Measurements from ENCODE around the gene HIGD1A.
"Not testable (repeated sequence)": the region's sequence is repeated elsewhere in the genome, so short reads cannot be mapped to it uniquely, and the experiment has no call there.

The HIGD1A gene

GRCh38 chr3:42819351-42819965 lies 15.2 kb upstream of the HIGD1A start:
- in situ Hi-C loops (cut with HindIII; ENCODE audit: low pct_ligation_motif_present, low sequenced_read_pairs): no loop called here
- Histone ChIP-seq H3K27ac (no peak overlapping the region), H3K36me3 (replicated peaks) (no peaks in the 10 kb centered on the region), H3K4me3 (ENCODE audit: low read depth, low read length) (no peak overlapping the region), H3K27me3 (replicated peaks) (peaks cover 2% of the 10 kb centered on the region)
- TF ChIP-seq CTCF (IDR thresholded peaks at IDR 0.05; ENCODE audit: low read depth, low read length, missing control alignments): no peak
- no peak for DNase-seq

GRCh38 chr3:42815826-42816225 lies 11.5 kb upstream of the HIGD1A start:
- in situ Hi-C loops (cut with HindIII; ENCODE audit: low pct_ligation_motif_present, low sequenced_read_pairs): no loop called here
- no peak for TF ChIP-seq CTCF (IDR thresholded peaks at IDR 0.05; ENCODE audit: low read depth, low read length, missing control alignments)
- Histone ChIP-seq H3K36me3 (replicated peaks) (no peaks in the 10 kb centered on the region), H3K27me3 (replicated peaks) (peaks cover 2% of the 10 kb centered on the region), H3K27ac (no peak overlapping the region), H3K4me3 (ENCODE audit: low read depth, low read length) (no peak overlapping the region)
- no peak for DNase-seq

GRCh38 chr3:42814914-42815507 lies 10.7 kb upstream of the HIGD1A start:
- no peak overlapping the region for H3K4me3 ChIP-seq (ENCODE audit: low read depth, low read length)
- TF ChIP-seq CTCF (IDR thresholded peaks at IDR 0.05; ENCODE audit: low read depth, low read length, missing control alignments): no peak
- peaks cover 2% of the 10 kb centered on the region for H3K27me3 ChIP-seq (replicated peaks)
- no peaks in the 10 kb centered on the region for H3K36me3 ChIP-seq (replicated peaks)
- H3K27ac ChIP-seq: no peak overlapping the region
- in situ Hi-C loops (cut with HindIII; ENCODE audit: low pct_ligation_motif_present, low sequenced_read_pairs): no loop called here
- no peak for DNase-seq

- Histone ChIP-seq H3K27me3 (replicated peaks) (peaks cover 2% of the 10 kb centered on the region), H3K4me3 (ENCODE audit: low read depth, low read length) (no peak overlapping the region), H3K36me3 (replicated peaks) (no peaks in the 10 kb centered on the region), H3K27ac (no peak overlapping the region)
- in situ Hi-C loops (cut with HindIII; ENCODE audit: low pct_ligation_motif_present, low sequenced_read_pairs): no loop called here
- DNase-seq: no peak
- TF ChIP-seq CTCF (IDR thresholded peaks at IDR 0.05; ENCODE audit: low read depth, low read length, missing control alignments): no peak
Measured at GRCh38 chr3:42814246-42814645, 10.0 kb upstream of the HIGD1A start.

GRCh38 chr3:42811118-42811883 lies 7.0 kb upstream of the HIGD1A start:
- DNase-seq; in situ Hi-C loops (cut with HindIII; ENCODE audit: low pct_ligation_motif_present, low sequenced_read_pairs); H3K4me3 ChIP-seq (ENCODE audit: low read depth, low read length); H3K27me3 ChIP-seq (replicated peaks); H3K27ac ChIP-seq; H3K36me3 ChIP-seq (replicated peaks): not testable (repeated sequence)

GRCh38 chr3:42810706-42811105 lies 6.4 kb upstream of the HIGD1A start:
- DNase-seq; in situ Hi-C loops (cut with HindIII; ENCODE audit: low pct_ligation_motif_present, low sequenced_read_pairs); H3K27ac ChIP-seq; H3K4me3 ChIP-seq (ENCODE audit: low read depth, low read length); H3K27me3 ChIP-seq (replicated peaks); H3K36me3 ChIP-seq (replicated peaks): not testable (repeated sequence)

Measured in brain microvascular endothelial cell (primary cell).